LNCaP clone FGC (cell line): ENCODE results near the gene PPP5C.

ENCODE experiments used
- DNase-seq: peaks from one replicate; pipeline ENCODE4 v3.0.0-alpha.2; 2011; ENCODE audit warnings: low read depth
- H3K4me3 ChIP-seq: 2 replicates; pipeline ENCODE4 v1.5.1; 2011; ENCODE audit warnings: mild to moderate bottlenecking, low read depth, low read length, control low read depth
- CTCF ChIP-seq: IDR thresholded peaks from 2 replicates; pipeline ENCODE4 v1.5.1; 2012; ENCODE audit warnings: mild to moderate bottlenecking; ENCODE audit not compliant: control insufficient read depth, insufficient read depth; ENCODE audit errors: extremely low read depth

The PPP5C gene

GRCh38 chr19:46420056-46420455 is 73.2 kb downstream of the PPP5C start:
- no peak overlapping the region for H3K4me3 ChIP-seq
- no peak for TF ChIP-seq CTCF
- DNase-seq: no peak

GRCh38 chr19:46422344-46422743 is 75.5 kb downstream of the PPP5C start:
- no peak overlapping the region for H3K4me3 ChIP-seq
- no peak for DNase-seq
- no peak for TF ChIP-seq CTCF

- no peak overlapping the region for H3K4me3 ChIP-seq
- DNase-seq: no peak
- no peak for TF ChIP-seq CTCF
Measured at GRCh38 chr19:46423188-46423587, 76.3 kb downstream of the PPP5C start.

- no peak for DNase-seq
- no peak overlapping the region for H3K4me3 ChIP-seq
- TF ChIP-seq CTCF: no peak
Measured at GRCh38 chr19:46426035-46426505, 79.2 kb downstream of the PPP5C start.

- no peak for TF ChIP-seq CTCF
- DNase-seq: no peak
- H3K4me3 ChIP-seq: no peak overlapping the region
Measured at GRCh38 chr19:46426506-46427162, 79.7 kb downstream of the PPP5C start.

GRCh38 chr19:46427518-46428045 is 80.7 kb downstream of the PPP5C start:
- no peak overlapping the region for H3K4me3 ChIP-seq
- no peak for TF ChIP-seq CTCF
- no peak for DNase-seq
